ELF-1 (cell line): ENCODE measurements around the gene SUMO3.

ENCODE experiments used
- DNase-seq: peaks from one replicate; pipeline ENCODE4 v3.0.0-alpha.2; 2016; ENCODE audit warnings: low read depth, low spot score

SUMO3 gene

GRCh38 chr21:44761011-44761729 is 56.7 kb downstream of the SUMO3 start:
- no peak for DNase-seq

- DNase-seq, result no peak
Observed at GRCh38 chr21:44760376-44760775, 57.5 kb downstream of the SUMO3 start.

GRCh38 chr21:44759628-44760285 is 58.1 kb downstream of the SUMO3 start:
- no peak for DNase-seq

GRCh38 chr21:44758781-44759627 is 58.9 kb downstream of the SUMO3 start:
- DNase-seq, result no peak

- DNase-seq, result no peak
Observed at GRCh38 chr21:44758141-44758561, 59.7 kb downstream of the SUMO3 start.

- no peak for DNase-seq
Observed at GRCh38 chr21:44757731-44758130, 60.1 kb downstream of the SUMO3 start.

GRCh38 chr21:44756423-44757185 is 61.3 kb downstream of the SUMO3 start:
- no peak for DNase-seq
